Mucosa of stomach (tissue), 1 donor: ENCODE data around the gene INSM1.

Experiments used
- H3K27me3 ChIP-seq: one replicate; pipeline ENCODE4 v1.7.0; 2013; ENCODE audit warnings: mild to moderate bottlenecking, low read length; ENCODE audit not compliant: control insufficient read depth, insufficient read depth
- H3K36me3 ChIP-seq: one replicate; pipeline ENCODE4 v1.7.0; 2013; ENCODE audit warnings: low read length; ENCODE audit not compliant: control insufficient read depth, insufficient read depth
- H3K4me1 ChIP-seq: one replicate; pipeline ENCODE4 v1.7.0; 2013; ENCODE audit warnings: mild to moderate bottlenecking, low read length; ENCODE audit not compliant: control insufficient read depth, insufficient read depth
- H3K4me3 ChIP-seq: one replicate; pipeline ENCODE4 v1.7.0; 2013; ENCODE audit warnings: low read length
- H3K9ac ChIP-seq: one replicate; pipeline ENCODE4 v1.7.0; 2013; ENCODE audit warnings: mild to moderate bottlenecking, low read length, moderate library complexity
- H3K9me3 ChIP-seq: one replicate; pipeline ENCODE4 v1.7.0; 2013; ENCODE audit warnings: mild to moderate bottlenecking, low read length, moderate library complexity; ENCODE audit not compliant: control insufficient read depth
- donor health status: Pancreatic carcinoma.

Gene INSM1

DNA sequence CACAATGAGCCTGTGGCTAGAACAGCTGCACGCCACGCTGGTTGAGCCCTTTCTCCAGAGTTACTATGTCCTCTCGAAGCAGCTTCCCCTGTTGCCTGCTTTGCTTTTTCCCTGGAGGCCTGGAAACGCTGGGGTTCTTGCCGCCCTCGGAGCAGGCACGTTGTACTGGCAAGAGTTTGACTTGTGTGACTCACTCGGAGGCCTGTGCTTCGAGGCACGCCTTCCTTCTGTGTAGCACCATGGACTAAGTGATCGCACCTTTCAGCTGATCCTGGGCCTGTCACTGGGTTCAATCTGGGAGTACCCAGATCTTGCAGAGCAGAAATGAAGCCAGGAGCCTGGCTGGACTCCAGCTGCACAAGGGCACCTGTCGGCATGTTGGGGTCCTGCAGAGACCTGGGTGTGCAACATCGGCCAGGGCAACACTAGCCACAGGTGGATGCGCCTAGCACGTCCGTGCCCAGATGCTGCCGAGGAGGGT lies 5.2 kb downstream of the INSM1 start:
- Histone ChIP-seq H3K27me3 (peaks cover 61% of the 10 kb centered on the region), H3K36me3 (no peaks in the 10 kb centered on the region), H3K4me1 (no peaks in the 10 kb centered on the region), H3K4me3 (no peak overlapping the region), H3K9me3 (no peaks in the 10 kb centered on the region), H3K9ac (no peak overlapping the region)

DNA sequence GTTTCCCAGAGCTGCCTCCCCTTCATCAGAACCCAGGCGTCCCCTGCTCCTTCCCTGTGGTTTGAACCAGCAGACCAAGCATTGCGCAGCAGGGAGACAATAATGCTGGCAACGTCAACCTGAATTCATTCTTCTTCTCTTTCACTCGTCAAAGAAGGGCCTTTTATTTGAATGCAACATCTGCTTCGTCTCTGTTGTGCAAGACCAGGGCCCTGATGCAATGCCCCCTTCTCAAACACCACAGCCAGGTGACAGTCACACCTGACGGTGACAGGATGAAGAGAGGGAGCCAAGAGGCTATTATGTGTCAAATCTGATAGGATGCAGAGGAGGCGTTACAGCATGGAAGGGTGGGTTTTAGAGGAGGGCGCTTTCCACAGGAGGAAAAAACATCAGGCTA lies 8.0 kb downstream of the INSM1 start:
- Histone ChIP-seq H3K9me3 (no peaks in the 10 kb centered on the region), H3K9ac (no peak overlapping the region), H3K36me3 (no peaks in the 10 kb centered on the region), H3K4me1 (no peaks in the 10 kb centered on the region), H3K27me3 (peaks cover 41% of the 10 kb centered on the region), H3K4me3 (no peak overlapping the region)

- Histone ChIP-seq H3K4me1 (no peaks in the 10 kb centered on the region), H3K27me3 (peaks cover 5% of the 10 kb centered on the region), H3K4me3 (no peak overlapping the region), H3K36me3 (no peaks in the 10 kb centered on the region), H3K9ac (no peak overlapping the region), H3K9me3 (no peaks in the 10 kb centered on the region)
Observed at GRCh38 chr20:20386192-20386591, 18.3 kb downstream of the INSM1 start.

GRCh38 chr20:20390393-20390792 lies 22.5 kb downstream of the INSM1 start:
- Histone ChIP-seq H3K9me3 (no peaks in the 10 kb centered on the region), H3K9ac (no peak overlapping the region), H3K36me3 (no peaks in the 10 kb centered on the region), H3K4me1 (no peaks in the 10 kb centered on the region), H3K4me3 (no peak overlapping the region), H3K27me3 (no peaks in the 10 kb centered on the region)

DNA sequence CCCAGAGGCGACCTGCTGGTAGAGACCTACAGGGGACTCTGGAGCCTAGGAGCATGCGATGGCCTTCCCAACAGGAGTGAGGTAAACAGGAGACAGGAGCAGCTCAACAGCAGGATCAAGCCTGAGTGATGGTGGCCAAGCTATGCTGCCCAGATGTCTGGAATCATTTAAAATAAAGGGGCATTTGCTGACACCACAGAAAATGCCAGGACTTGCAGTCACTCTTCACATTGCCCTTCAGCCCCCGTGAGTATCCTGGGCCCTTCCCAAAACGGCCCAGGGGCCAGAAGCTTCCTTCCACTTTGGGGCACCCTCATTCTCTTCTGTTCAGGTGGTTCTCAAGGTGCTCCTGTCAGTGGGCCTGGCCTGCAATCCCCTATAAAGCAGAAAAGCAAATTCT lies 23.2 kb downstream of the INSM1 start:
- H3K27me3 ChIP-seq, result no peaks in the 10 kb centered on the region
- no peak overlapping the region for H3K4me3 ChIP-seq
- no peaks in the 10 kb centered on the region for H3K9me3 ChIP-seq
- H3K4me1 ChIP-seq, result no peaks in the 10 kb centered on the region
- H3K9ac ChIP-seq, result no peak overlapping the region
- no peaks in the 10 kb centered on the region for H3K36me3 ChIP-seq

GRCh38 chr20:20391766-20392165 lies 23.9 kb downstream of the INSM1 start:
- H3K27me3 ChIP-seq, result no peaks in the 10 kb centered on the region
- H3K36me3 ChIP-seq, result no peaks in the 10 kb centered on the region
- H3K9ac ChIP-seq, result no peak overlapping the region
- no peak overlapping the region for H3K4me3 ChIP-seq
- H3K4me1 ChIP-seq, result no peaks in the 10 kb centered on the region
- H3K9me3 ChIP-seq, result no peaks in the 10 kb centered on the region

- H3K9me3 ChIP-seq, result no peaks in the 10 kb centered on the region
- H3K36me3 ChIP-seq, result no peaks in the 10 kb centered on the region
Observed at GRCh38 chr20:20393207-20394120, 25.6 kb downstream of the INSM1 start.

GRCh38 chr20:20395087-20395486 lies 27.2 kb downstream of the INSM1 start:
- no peaks in the 10 kb centered on the region for H3K36me3 ChIP-seq
- no peak overlapping the region for H3K9ac ChIP-seq
- H3K4me1 ChIP-seq, result no peaks in the 10 kb centered on the region
- H3K27me3 ChIP-seq, result no peaks in the 10 kb centered on the region
- H3K9me3 ChIP-seq, result no peaks in the 10 kb centered on the region
- no peak overlapping the region for H3K4me3 ChIP-seq

More at GRCh38 chr20:20393207-20394120, 25.6 kb downstream of the INSM1 start:
- H3K4me3 ChIP-seq, result no peak overlapping the region
- H3K4me1 ChIP-seq, result no peaks in the 10 kb centered on the region
- no peaks in the 10 kb centered on the region for H3K27me3 ChIP-seq
- H3K9ac ChIP-seq, result no peak overlapping the region

DNA sequence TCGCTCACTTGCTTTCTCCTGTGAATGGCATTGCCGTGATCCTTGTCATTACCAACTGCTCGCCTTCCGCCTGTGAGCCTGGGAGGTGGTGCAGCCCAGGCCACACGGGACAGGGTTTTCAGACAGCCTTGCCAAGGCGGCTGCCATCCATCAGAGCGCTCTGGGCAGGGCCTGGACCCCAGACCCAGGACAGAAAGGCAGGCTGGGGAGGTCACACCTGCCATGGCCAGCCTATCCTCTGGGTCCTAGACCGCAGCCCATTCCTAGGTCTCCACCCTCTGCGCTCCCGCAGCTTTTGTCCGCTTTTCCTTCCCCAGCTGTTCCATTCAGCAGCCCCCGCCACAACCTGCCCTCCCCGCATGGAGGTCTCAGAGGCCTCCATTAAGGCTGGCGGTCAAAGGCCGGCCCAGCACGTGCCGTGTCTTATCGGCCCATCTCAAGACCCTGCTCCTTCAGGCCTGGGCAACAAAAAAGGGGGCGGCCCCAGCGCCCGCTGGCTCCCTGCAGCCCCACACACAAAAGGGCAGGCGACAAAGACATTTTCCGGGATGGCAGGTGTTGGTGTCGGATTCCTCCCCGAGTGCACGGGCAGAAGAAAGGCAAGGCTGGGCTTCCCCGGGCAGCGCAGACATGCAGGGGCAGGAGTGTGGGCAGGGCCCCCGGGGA lies 28.1 kb downstream of the INSM1 start:
- no peaks in the 10 kb centered on the region for H3K36me3 ChIP-seq
- no peak overlapping the region for H3K9ac ChIP-seq
- no peaks in the 10 kb centered on the region for H3K27me3 ChIP-seq
- no peak overlapping the region for H3K4me3 ChIP-seq
- no peaks in the 10 kb centered on the region for H3K9me3 ChIP-seq
- H3K4me1 ChIP-seq, result no peaks in the 10 kb centered on the region

DNA sequence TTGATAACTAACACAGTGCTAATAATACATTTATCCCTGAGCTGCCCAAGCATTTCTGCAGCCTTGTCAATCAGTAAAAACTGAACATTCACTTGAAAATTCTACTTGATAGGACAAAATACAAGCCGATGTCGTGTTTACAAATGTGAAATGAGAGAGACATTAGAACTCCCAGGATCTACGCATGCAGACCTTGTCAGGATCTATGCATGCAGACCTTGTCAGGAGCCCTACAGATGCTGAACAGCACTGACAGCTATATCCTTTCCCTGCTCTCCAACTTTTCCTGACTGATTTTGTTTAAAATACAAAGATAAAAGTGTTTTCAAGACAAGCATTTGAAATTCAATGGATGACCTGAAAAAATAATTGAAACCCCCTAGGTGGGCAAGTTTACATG lies 28.9 kb downstream of the INSM1 start:
- no peak overlapping the region for H3K9ac ChIP-seq
- no peaks in the 10 kb centered on the region for H3K9me3 ChIP-seq
- no peaks in the 10 kb centered on the region for H3K27me3 ChIP-seq
- no peak overlapping the region for H3K4me3 ChIP-seq
- H3K4me1 ChIP-seq, result no peaks in the 10 kb centered on the region
- H3K36me3 ChIP-seq, result no peaks in the 10 kb centered on the region

GRCh38 chr20:20398123-20398522 lies 30.2 kb downstream of the INSM1 start:
- H3K27me3 ChIP-seq, result no peaks in the 10 kb centered on the region
- H3K4me3 ChIP-seq, result no peak overlapping the region
- no peaks in the 10 kb centered on the region for H3K36me3 ChIP-seq
- H3K9me3 ChIP-seq, result no peaks in the 10 kb centered on the region
- no peaks in the 10 kb centered on the region for H3K4me1 ChIP-seq
- no peak overlapping the region for H3K9ac ChIP-seq
